Prostate gland (tissue), 2 donors: ENCODE measurements around the gene PLXND1.

Source experiments
- CTCF ChIP-seq, 4 experiments: fragments of 200-600 bp in 2 of 4; fragments of 450-650 bp in 2 of 4; sonication (generic) in 2 of 4; IDR thresholded peaks; 1 replicate in 3 of 4; 2 replicates in 1 of 4; pipeline ENCODE4 v1.5.1; 2016 to 2019; ENCODE audit warnings: antibody characterized with exemption in 4 of 4, mild to moderate bottlenecking in 2 of 4, moderate library complexity in 2 of 4
- POLR2AphosphoS5 ChIP-seq: sonication (generic); formaldehyde crosslinking; IDR thresholded peaks from one replicate; pipeline ENCODE4 v1.6.1; 2017; ENCODE audit warnings: antibody characterized with exemption

GRCh38 chr3:129518038-129518561, 88.4 kb downstream of the PLXND1 start:
- TF ChIP-seq CTCF (IDR thresholded peaks at IDR 0.05) (no peak), POLR2AphosphoS5 (no peak)
